Activated T-helper 17 cell treated with anti-CD3 and anti-CD28 coated beads, Interleukin-2, amount 50 U/mL, for 72 hours (primary cell): ENCODE data around the gene PTH. TPM values are rescaled to one million over a fixed set of nuclear protein-coding genes. Genes with fewer than 3 reads are reported as not detected.
A peak's percentile ranks its signal among the peaks of the same experiment; 100 is the strongest.

Source experiments
- ATAC-seq: fragments of 150-1000 bp; cut with Tn5 transposase; replicated peaks from 2 replicates; pipeline ENCODE4 v1.10.0; 2021; ENCODE audit warnings: mild to moderate bottlenecking, moderate library complexity
- H3K27ac Mint-ChIP-seq: one replicate; pipeline ENCODE4 v1.8.0; 2022; ENCODE audit warnings: mixed read lengths
- H3K27me3 Mint-ChIP-seq: one replicate; pipeline ENCODE4 v1.8.0; 2022; ENCODE audit warnings: mixed read lengths
- H3K36me3 Mint-ChIP-seq: one replicate; pipeline ENCODE4 v1.8.0; 2022; ENCODE audit warnings: low read depth, mild to moderate bottlenecking, mixed read lengths
- H3K4me1 Mint-ChIP-seq: one replicate; pipeline ENCODE4 v1.8.0; 2022; ENCODE audit warnings: mixed read lengths
- H3K4me3 Mint-ChIP-seq: one replicate; pipeline ENCODE4 v1.8.0; 2022; ENCODE audit warnings: mild to moderate bottlenecking, mixed read lengths
- H3K9me3 Mint-ChIP-seq: one replicate; pipeline ENCODE4 v1.8.0; 2022; ENCODE audit warnings: mixed read lengths
- total RNA-seq, 2 donors: library from RNA; stranded (reverse); gene quantifications; one replicate each; pipeline ENCODE4 v1.2.3, GENCODE V29; 2022

Gene PTH
- total RNA-seq, 2 donors from 2014 or later = not detected

GRCh38 chr11:13465909-13466371, 29.9 kb downstream of the PTH start:
- ATAC-seq = no peak
- Mint-ChIP-seq H3K4me1 (peaks cover 12% of the 10 kb centered on the region), H3K27ac (no peak overlapping the region), H3K27me3 (peaks cover 9% of the 10 kb centered on the region), H3K4me3 (no peak overlapping the region), H3K9me3 (no peaks in the 10 kb centered on the region), H3K36me3 (no peaks in the 10 kb centered on the region)

DNA sequence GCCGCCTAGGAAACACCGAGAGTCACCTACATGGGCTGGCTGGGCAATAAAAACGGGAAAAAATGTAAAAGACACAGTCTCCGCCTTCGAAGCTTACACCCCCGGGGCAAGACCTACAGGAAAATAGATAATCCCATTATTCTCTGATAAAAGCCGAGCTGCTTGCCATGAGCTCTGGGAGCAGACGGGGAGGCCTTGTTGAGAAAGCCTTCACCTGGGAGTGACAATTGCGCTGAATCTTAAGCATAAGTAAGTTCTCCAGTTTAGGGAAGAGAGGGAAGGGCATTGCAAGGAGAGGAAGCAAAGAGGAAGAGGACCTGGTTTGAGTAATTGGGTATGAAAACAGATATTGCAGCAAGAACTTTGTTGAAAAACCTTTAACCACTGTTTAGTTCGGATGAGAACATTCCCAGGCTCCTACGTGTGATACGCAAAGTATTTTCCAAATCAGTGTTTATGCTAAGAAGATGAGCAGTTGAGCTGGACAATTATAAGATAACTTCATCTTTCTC, 32.0 kb downstream of the PTH start:
- peaks cover 23% of the 10 kb centered on the region for H3K4me1 Mint-ChIP-seq
- no peaks in the 10 kb centered on the region for H3K27me3 Mint-ChIP-seq
- no peaks in the 10 kb centered on the region for H3K9me3 Mint-ChIP-seq
- no peak for ATAC-seq
- H3K27ac Mint-ChIP-seq = peak overlapping the region; percentile 98
- peak overlapping the region; percentile 96 for H3K4me3 Mint-ChIP-seq
- peaks cover 10% of the 10 kb centered on the region for H3K36me3 Mint-ChIP-seq

DNA sequence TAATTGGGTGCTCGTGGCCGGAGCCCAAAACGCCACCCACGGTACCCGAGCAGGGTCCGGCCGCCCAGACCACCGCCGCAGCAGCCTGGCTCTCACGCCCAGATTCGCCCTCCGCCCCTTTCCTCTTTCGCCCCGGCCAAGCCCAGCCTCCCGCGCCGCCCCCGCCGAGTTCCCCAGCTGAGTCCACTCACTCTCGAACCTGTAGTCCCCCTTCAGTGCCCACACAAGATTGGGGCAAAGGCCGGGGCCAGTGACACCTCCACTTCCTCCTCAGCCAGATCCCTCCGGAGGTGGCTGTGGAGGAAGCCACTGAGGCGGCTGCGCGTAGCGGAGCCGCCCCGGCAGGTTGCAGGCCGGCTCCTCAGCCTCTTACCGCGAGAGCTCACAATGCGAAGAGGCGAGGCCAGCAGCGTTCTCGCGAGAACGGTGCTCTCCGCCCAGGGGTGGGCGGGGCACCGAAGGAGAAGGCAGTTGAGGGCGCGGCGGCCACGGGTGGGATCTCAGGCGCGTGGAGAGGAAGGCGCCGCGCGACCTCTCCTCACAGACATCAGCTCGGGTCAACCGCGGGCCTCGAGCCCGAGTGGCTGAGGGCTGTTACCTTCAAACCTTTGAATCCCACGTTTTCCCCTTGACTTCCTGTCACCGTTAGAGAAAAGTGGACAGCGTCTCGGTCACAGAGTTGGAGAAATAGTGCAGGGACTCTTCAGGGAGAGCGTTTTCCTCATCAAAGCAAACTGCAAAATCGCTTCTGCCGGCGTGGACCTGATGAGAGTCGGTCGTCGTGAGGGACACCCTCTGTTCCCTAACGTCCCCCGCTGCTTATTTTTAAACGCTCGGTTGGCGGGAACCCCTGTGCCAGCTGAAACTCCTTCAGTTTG, 32.7 kb downstream of the PTH start, which contains the start of gene BTBD10:
Gene BTBD10, minus strand, starts transcription at position 322 of the 878 bp plus-strand sequence. CDS start 18,098 bp downstream, outside the sequence.
- H3K4me1 Mint-ChIP-seq = peaks cover 23% of the 10 kb centered on the region
- no peaks in the 10 kb centered on the region for H3K9me3 Mint-ChIP-seq
- H3K4me3 Mint-ChIP-seq = peak within 1 kb of the TSS; percentile 96
- H3K36me3 Mint-ChIP-seq = peaks cover 10% of the 10 kb centered on the region
- peak; percentile 96 for ATAC-seq
- no peaks in the 10 kb centered on the region for H3K27me3 Mint-ChIP-seq
- H3K27ac Mint-ChIP-seq = peak within 1 kb of the TSS; percentile 98

GRCh38 chr11:13462311-13462900, 33.4 kb downstream of the PTH start:
- Mint-ChIP-seq H3K27me3 (no peaks in the 10 kb centered on the region), H3K4me1 (peaks cover 23% of the 10 kb centered on the region), H3K9me3 (no peaks in the 10 kb centered on the region), H3K4me3 (peak overlapping the region; percentile 96), H3K36me3 (peaks cover 10% of the 10 kb centered on the region), H3K27ac (peak overlapping the region; percentile 98)
- peak; percentile 72 for ATAC-seq

GRCh38 chr11:13461291-13461690, 34.5 kb downstream of the PTH start:
- no peak overlapping the region for H3K27ac Mint-ChIP-seq

DNA sequence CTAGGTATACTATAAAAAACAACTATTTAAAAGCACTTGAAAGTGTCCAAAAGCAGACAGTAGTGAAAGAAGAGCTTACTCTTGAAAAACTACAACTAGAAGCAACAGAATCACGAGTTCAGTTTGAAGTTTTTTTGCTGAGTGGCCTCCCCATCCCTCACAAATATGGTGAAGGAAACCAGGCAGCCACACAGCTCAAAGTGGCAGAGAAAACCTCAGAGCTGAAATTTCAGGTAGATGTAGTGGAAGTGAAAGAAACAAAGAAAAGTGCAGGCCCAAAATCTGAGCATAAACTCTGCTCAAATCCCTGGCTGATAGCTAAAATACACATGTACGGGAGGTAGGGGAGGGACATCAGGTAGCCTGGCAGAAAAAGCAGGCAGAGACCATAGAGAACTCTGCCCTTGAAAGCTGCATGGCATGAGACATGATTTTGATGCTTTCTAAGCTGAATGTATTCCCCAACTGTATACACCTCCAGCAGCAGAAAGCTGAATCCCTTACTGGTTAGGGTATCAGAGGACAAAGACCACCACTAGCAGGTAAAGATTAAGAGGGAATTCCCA, 44.9 kb downstream of the PTH start:
- H3K4me3 Mint-ChIP-seq = no peak overlapping the region
- ATAC-seq = no peak
- H3K36me3 Mint-ChIP-seq = peaks cover 4% of the 10 kb centered on the region
- no peaks in the 10 kb centered on the region for H3K27me3 Mint-ChIP-seq
- H3K4me1 Mint-ChIP-seq = peaks cover 21% of the 10 kb centered on the region
- H3K9me3 Mint-ChIP-seq = peaks cover 4% of the 10 kb centered on the region
- H3K27ac Mint-ChIP-seq = peak overlapping the region; percentile 42

More at GRCh38 chr11:13461291-13461690, 34.5 kb downstream of the PTH start:
- Mint-ChIP-seq H3K27me3 (no peaks in the 10 kb centered on the region), H3K36me3 (peaks cover 10% of the 10 kb centered on the region), H3K4me3 (peak overlapping the region; percentile 96), H3K4me1 (peaks cover 23% of the 10 kb centered on the region), H3K9me3 (no peaks in the 10 kb centered on the region)
- ATAC-seq = no peak

DNA sequence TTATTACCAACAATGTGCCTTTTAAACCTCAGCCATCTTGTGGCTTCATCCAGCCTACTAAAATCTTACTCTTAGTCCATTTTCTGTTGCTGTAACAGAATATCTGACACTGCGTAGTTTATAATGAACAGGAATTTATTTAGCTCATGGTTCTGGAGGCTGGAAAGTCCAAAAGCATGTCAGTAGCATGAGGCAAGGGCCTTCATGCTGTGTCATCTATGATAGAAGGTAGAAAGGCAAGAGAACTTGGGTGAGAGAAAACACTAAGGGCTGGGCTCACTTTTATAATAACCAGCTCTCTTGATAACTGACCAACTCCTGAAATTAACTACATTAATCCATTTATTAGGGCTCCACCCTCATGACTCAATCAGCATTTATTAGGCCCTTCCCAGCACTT, 46.3 kb downstream of the PTH start:
- H3K4me1 Mint-ChIP-seq = peaks cover 18% of the 10 kb centered on the region
- H3K9me3 Mint-ChIP-seq = peaks cover 4% of the 10 kb centered on the region
- H3K27ac Mint-ChIP-seq = no peak overlapping the region
- no peaks in the 10 kb centered on the region for H3K27me3 Mint-ChIP-seq
- no peak for ATAC-seq
- H3K4me3 Mint-ChIP-seq = no peak overlapping the region
- H3K36me3 Mint-ChIP-seq = peaks cover 4% of the 10 kb centered on the region

DNA sequence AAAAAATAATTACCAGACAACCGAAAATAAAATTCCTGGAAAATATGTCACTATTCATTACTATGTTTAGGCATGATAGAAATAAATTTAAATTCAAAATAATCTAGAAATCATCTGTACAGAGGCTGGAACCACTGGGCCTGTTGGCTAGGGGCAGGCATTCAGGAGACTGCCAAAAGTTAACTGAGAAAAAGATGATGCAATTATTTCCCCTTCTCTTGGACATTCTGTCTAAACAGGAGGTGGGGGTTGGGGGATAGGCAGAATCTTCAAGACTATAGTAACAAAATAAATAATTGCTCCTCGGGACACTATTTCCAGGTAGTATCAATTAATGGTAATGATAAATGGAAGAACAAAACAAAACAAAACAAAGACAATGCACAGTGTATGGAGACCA, 46.9 kb downstream of the PTH start:
- ATAC-seq = no peak
- no peaks in the 10 kb centered on the region for H3K27me3 Mint-ChIP-seq
- peaks cover 4% of the 10 kb centered on the region for H3K9me3 Mint-ChIP-seq
- peaks cover 18% of the 10 kb centered on the region for H3K4me1 Mint-ChIP-seq
- H3K4me3 Mint-ChIP-seq = no peak overlapping the region
- peaks cover 4% of the 10 kb centered on the region for H3K36me3 Mint-ChIP-seq
- no peak overlapping the region for H3K27ac Mint-ChIP-seq

DNA sequence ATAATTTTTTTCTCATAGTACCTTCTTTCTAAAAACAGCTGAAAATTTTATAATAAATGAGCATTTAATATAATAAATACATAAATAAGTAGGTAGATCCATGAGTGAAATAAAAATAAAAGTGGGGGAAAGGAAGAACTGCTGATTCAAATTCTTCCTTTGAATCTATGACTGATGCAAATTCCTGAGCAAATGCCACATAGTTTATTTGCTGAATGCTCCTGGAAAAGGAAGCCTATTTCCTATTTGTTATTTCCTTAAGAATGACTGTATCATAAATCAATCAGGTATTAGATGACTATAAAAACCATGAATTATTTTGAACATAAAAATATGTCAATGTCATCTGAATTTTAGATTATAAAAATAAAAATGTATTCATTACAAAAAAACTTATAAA, 49.4 kb downstream of the PTH start:
- Mint-ChIP-seq H3K27me3 (no peaks in the 10 kb centered on the region), H3K9me3 (no peaks in the 10 kb centered on the region), H3K27ac (no peak overlapping the region), H3K36me3 (peaks cover 4% of the 10 kb centered on the region), H3K4me1 (peaks cover 12% of the 10 kb centered on the region), H3K4me3 (no peak overlapping the region)
- no peak for ATAC-seq

- Mint-ChIP-seq H3K27ac (no peak overlapping the region), H3K4me3 (no peak overlapping the region), H3K27me3 (no peaks in the 10 kb centered on the region), H3K9me3 (no peaks in the 10 kb centered on the region), H3K4me1 (peaks cover 4% of the 10 kb centered on the region), H3K36me3 (peaks cover 3% of the 10 kb centered on the region)
- ATAC-seq = no peak
These were observed 50.2 kb downstream of the PTH start for GRCh38 chr11:13445588-13445987.

Other genes with a start within 250 kb of the PTH start
- gene BMAL1, start 218.2 kb downstream of the PTH start, total RNA-seq = 10 to 100 TPM; 41.6 to 44.7 TPM
- 10 to 100 TPM; 16.8 to 25.0 TPM for gene BTBD10, start 32.8 kb downstream of the PTH start, total RNA-seq
- gene FAR1, start 172.7 kb upstream of the PTH start, total RNA-seq = 10 to 100 TPM; 22.7 to 48.4 TPM